Tibial nerve (tissue), 4 donors: ENCODE measurements around the gene RCOR2.
A peak's percentile ranks its signal among the peaks of the same experiment; 100 is the strongest.

ENCODE experiments used
- EP300 ChIP-seq, 2 donors: sonication (generic); formaldehyde crosslinking; IDR thresholded peaks; one replicate each; pipeline ENCODE4 v1.6.1; 2017; ENCODE audit warnings: antibody characterized with exemption in 2 of 2, mild to moderate bottlenecking in 1 of 2
- POLR2A ChIP-seq, 2 donors: fragments of 450-650 bp; IDR thresholded peaks; one replicate each; pipeline ENCODE4 v1.6.1; 2017; ENCODE audit warnings: antibody characterized with exemption in 2 of 2, mild to moderate bottlenecking in 2 of 2, moderate library complexity in 2 of 2
- TF ChIP-seq, protein P1 (sequence below), 5 experiments: fragments of 200-600 bp in 3 of 5; fragments of 450-650 bp in 2 of 5; sonication (generic) in 3 of 5; IDR thresholded peaks; one replicate each; pipeline ENCODE4 v1.5.1; 2016 to 2019; ENCODE audit warnings: antibody characterized with exemption in 5 of 5, mild to moderate bottlenecking in 3 of 5, moderate library complexity in 2 of 5

DNA sequence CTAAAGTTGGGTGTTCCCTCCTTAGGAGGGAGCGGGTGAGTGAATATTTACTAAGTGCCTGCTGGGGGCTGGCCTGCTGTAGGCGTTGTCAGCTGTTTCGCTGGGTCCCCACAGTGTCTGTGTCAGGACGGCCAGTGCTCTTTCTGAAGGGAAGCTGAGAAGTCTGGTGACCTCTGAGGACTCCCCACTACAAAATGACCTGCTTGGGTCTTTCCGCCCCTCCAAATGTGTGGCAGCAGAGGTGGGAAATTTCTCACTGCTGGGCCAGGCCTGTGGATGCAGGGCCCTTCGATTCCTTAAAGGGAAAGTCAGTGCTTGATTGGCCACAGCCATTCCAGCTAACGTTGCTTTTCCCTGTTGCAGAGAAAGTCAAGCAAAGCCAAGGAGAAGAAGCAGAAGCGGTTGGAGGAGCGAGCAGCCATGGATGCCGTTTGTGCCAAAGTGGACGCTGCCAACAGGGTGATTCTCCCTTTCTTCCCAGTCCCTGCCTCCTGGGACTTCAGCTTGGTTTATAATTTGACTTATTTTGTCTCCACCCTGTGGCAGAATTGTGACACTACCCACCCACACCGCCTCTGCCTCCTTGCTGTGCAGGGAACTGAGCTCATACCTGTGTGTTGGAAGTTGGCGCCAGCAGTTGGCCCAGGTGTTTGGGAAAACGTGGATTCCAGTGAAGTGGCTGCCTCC lies 28.7 kb upstream of the RCOR2 start:
- TF ChIP-seq, protein P1, sequence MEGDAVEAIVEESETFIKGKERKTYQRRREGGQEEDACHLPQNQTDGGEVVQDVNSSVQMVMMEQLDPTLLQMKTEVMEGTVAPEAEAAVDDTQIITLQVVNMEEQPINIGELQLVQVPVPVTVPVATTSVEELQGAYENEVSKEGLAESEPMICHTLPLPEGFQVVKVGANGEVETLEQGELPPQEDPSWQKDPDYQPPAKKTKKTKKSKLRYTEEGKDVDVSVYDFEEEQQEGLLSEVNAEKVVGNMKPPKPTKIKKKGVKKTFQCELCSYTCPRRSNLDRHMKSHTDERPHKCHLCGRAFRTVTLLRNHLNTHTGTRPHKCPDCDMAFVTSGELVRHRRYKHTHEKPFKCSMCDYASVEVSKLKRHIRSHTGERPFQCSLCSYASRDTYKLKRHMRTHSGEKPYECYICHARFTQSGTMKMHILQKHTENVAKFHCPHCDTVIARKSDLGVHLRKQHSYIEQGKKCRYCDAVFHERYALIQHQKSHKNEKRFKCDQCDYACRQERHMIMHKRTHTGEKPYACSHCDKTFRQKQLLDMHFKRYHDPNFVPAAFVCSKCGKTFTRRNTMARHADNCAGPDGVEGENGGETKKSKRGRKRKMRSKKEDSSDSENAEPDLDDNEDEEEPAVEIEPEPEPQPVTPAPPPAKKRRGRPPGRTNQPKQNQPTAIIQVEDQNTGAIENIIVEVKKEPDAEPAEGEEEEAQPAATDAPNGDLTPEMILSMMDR (IDR thresholded peaks at IDR 0.05) = peak; percentile 63 to 93 (median 72)
- TF ChIP-seq POLR2A (IDR thresholded peaks at IDR 0.05) = no peak
- peak in 1 of 2 donors; percentile 34 for TF ChIP-seq EP300 (IDR thresholded peaks at IDR 0.05)
